ENCODE measurements around the gene ZNF184. TPM values are rescaled to one million over a fixed set of nuclear protein-coding genes. Genes with fewer than 3 reads are reported as not detected.

The ZNF184 gene
- 2.2 to 3.4 TPM (median 2.6 TPM) in 5 replicates for total RNA-seq (2022; extraction: Qiagen RNA extraction)

DNA sequence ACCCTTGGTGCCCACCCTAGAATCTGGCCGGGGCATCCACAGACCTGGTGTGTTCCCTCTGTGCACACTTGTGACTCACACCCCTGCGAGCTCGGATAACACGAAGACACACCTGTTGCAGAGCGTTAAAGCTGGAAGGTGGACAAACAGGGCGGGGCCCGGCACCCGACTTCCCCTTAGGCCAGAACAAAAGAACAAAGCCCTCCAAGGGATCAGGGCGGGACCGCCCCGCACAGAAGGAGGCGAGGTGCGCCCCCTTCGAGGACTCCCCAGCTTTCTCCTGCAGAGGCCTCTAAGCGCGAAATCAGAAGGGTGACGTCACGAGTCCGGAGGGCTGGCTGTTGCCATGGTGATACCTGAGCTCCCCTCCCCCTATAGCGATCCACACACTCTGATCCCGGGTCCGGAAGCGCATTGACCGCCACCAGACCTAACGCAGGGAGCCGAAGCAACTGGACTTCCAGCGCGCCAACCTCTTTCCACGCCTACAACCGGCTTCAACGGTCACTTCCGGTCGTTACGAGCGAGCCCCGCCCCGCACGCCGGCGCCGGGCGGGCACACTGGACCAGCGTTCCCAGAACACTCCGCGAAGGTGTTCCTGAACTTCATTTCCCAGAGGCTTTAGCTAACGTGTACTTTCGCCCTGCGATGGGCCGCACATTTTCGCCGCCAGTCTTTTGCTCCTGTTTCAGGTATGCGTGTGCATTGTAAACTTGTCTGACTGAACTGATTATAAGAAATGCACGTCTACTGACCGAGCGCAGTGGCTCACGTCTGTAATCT, at the start of gene ZNF184:
Gene ZNF184, minus strand, starts transcription at position 489 of the 784 bp plus-strand sequence. CDS start 811 bp downstream, outside the sequence.

Other genes with a start within 250 kb of the ZNF184 start
- gene PRSS16, start 225.4 kb downstream of the ZNF184 start, total RNA-seq (2022; extraction: Qiagen RNA extraction): 3.2 to 3.5 TPM (median 3.5 TPM) in 5 replicates
- gene POM121L2, start 160.8 kb downstream of the ZNF184 start, total RNA-seq (2022; extraction: Qiagen RNA extraction): not detected in 5 replicates
- 0.11 to 0.34 TPM (median 0.23 TPM) in 5 replicates for gene ZNF391, start 84.3 kb downstream of the ZNF184 start, total RNA-seq (2022; extraction: Qiagen RNA extraction)